ENCODE data around the gene LMO7.

The LMO7 gene

GRCh38 chr13:75831389-75831788 is 195.3 kb downstream of the LMO7 start:
- no peak for TF ChIP-seq CTCF (IDR thresholded peaks at IDR 0.05; ENCODE audit: low read depth, low read length, missing control alignments)
- no peak overlapping the region for H3K4me3 ChIP-seq (replicated peaks; ENCODE audit: low read depth, low read length)
- DNase-seq (ENCODE audit: extremely low read depth, low read depth), result no peak

- TF ChIP-seq CTCF (IDR thresholded peaks at IDR 0.05; ENCODE audit: low read depth, low read length, missing control alignments), result no peak
- no peak overlapping the region for H3K4me3 ChIP-seq (replicated peaks; ENCODE audit: low read depth, low read length)
- DNase-seq (ENCODE audit: extremely low read depth, low read depth), result no peak
Measured at GRCh38 chr13:75832812-75833211, 196.7 kb downstream of the LMO7 start.

GRCh38 chr13:75836441-75836840 is 200.3 kb downstream of the LMO7 start:
- H3K4me3 ChIP-seq (replicated peaks; ENCODE audit: low read depth, low read length), result no peak overlapping the region

GRCh38 chr13:75838366-75839005 is 202.4 kb downstream of the LMO7 start:
- TF ChIP-seq CTCF (IDR thresholded peaks at IDR 0.05; ENCODE audit: low read depth, low read length, missing control alignments), result no peak
- H3K4me3 ChIP-seq (replicated peaks; ENCODE audit: low read depth, low read length), result no peak overlapping the region
- DNase-seq (ENCODE audit: extremely low read depth, low read depth), result no peak

More at GRCh38 chr13:75836441-75836840, 200.3 kb downstream of the LMO7 start:
- TF ChIP-seq CTCF (IDR thresholded peaks at IDR 0.05; ENCODE audit: low read depth, low read length, missing control alignments), result no peak
- DNase-seq (ENCODE audit: extremely low read depth, low read depth), result no peak

- no peak for TF ChIP-seq CTCF (IDR thresholded peaks at IDR 0.05; ENCODE audit: low read depth, low read length, missing control alignments)
- H3K4me3 ChIP-seq (replicated peaks; ENCODE audit: low read depth, low read length), result no peak overlapping the region
- no peak for DNase-seq (ENCODE audit: extremely low read depth, low read depth)
Measured at GRCh38 chr13:75839406-75839805, 203.3 kb downstream of the LMO7 start.

GRCh38 chr13:75841905-75842304 is 205.8 kb downstream of the LMO7 start:
- H3K4me3 ChIP-seq (replicated peaks; ENCODE audit: low read depth, low read length), result no peak overlapping the region
- DNase-seq (ENCODE audit: extremely low read depth, low read depth), result no peak
- no peak for TF ChIP-seq CTCF (IDR thresholded peaks at IDR 0.05; ENCODE audit: low read depth, low read length, missing control alignments)

GRCh38 chr13:75843074-75843473 is 206.9 kb downstream of the LMO7 start:
- no peak for DNase-seq (ENCODE audit: extremely low read depth, low read depth)
- no peak overlapping the region for H3K4me3 ChIP-seq (replicated peaks; ENCODE audit: low read depth, low read length)
- no peak for TF ChIP-seq CTCF (IDR thresholded peaks at IDR 0.05; ENCODE audit: low read depth, low read length, missing control alignments)
